GM13976 (cell line): ENCODE measurements around the gene WLS.

Source experiments
- DNase-seq: peaks from one replicate; pipeline ENCODE4 v3.0.0; 2012; ENCODE audit warnings: low spot score
- in situ Hi-C: fragments of 300-500 bp; cut with MboI; formaldehyde crosslinking; loops from one replicate; pipeline ENCODE4 v1.12.0; 2022; ENCODE audit warnings: low sequenced_read_pairs, mixed read lengths, inconsistent platforms; ENCODE audit not compliant: unreplicated experiment
- TF ChIP-seq, protein P1 (sequence below): IDR thresholded peaks from 2 replicates; pipeline ENCODE4 v1.5.1; 2012; ENCODE audit warnings: borderline replicate concordance, mild to moderate bottlenecking; ENCODE audit not compliant: insufficient read depth; ENCODE audit errors: extremely low read depth, missing control alignments, control extremely low read depth

The WLS gene

DNA sequence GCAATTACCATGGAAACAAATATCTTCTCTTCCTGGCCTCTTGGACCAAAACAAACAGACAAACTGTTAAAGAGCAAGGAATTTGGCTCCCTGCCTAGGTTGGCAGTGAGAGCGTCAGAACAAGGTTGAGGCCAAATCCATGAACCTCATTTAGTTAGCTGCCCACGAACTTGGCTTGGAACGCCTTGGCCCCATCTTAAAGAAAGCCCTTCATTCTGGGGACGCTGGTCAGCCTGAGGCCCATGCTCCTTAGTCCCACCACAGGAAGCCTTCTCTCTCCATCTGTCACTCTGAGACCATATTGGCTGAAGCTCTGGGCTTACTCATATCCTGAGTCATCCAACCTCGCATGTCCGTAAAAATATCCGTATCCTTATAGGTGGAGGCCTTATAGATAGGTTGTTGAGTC is 119.5 kb downstream of the WLS start:
- in situ Hi-C loops, result loop anchor here (25.0 kb wide), 1 partner anchor 1624 kb away; no protein-coding TSS in a partner anchor
- TF ChIP-seq, protein P1, sequence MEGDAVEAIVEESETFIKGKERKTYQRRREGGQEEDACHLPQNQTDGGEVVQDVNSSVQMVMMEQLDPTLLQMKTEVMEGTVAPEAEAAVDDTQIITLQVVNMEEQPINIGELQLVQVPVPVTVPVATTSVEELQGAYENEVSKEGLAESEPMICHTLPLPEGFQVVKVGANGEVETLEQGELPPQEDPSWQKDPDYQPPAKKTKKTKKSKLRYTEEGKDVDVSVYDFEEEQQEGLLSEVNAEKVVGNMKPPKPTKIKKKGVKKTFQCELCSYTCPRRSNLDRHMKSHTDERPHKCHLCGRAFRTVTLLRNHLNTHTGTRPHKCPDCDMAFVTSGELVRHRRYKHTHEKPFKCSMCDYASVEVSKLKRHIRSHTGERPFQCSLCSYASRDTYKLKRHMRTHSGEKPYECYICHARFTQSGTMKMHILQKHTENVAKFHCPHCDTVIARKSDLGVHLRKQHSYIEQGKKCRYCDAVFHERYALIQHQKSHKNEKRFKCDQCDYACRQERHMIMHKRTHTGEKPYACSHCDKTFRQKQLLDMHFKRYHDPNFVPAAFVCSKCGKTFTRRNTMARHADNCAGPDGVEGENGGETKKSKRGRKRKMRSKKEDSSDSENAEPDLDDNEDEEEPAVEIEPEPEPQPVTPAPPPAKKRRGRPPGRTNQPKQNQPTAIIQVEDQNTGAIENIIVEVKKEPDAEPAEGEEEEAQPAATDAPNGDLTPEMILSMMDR, result no peak
- DNase-seq, result no peak

DNA sequence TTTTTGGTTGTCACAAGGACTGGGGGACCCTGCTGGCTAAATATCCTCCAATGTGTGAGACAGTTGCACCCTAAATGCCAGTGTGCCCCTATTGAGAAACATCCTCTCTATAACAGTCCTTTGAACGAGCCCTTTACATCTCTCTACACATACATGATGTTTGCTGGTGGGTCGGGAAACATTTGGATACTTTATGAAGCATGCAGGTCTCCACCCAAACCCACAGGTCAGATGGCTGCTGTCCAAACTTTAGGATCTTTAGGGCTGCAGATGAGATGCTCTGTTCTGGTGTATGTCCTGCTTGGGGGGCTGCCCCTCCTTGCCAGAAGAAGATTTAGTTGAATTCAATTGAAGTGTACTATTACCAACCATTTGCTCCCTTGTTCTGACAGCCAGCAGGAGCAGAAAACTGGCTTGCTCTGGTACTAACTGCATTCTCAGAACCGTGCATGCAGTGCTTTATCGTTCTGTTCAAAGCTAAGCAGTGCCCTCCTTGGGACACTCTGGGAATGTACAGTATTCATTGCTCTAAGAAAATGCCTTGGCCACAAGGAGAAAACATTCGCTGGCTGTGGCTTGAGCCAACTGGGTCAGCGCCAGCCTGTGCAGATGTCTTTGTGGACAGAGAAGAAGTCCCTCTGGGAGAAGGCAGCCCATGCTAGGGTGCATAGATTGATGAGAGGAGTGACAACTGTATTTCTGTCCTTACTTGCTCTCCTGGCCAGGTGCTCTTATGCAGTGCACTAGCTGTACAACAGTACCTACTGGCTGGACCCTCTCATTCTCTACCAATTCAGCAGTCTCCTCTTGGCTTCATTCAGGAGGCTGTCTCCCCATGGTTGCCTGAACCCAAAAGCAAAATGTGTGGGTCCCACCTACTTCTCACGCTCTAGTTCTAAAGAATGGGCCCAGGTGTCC is 120.5 kb downstream of the WLS start:
- TF ChIP-seq, protein P1, result no peak
- no peak for DNase-seq
- in situ Hi-C loops, result loop anchor here (25.0 kb wide), 1 partner anchor 1626 kb away; no protein-coding TSS in a partner anchor

DNA sequence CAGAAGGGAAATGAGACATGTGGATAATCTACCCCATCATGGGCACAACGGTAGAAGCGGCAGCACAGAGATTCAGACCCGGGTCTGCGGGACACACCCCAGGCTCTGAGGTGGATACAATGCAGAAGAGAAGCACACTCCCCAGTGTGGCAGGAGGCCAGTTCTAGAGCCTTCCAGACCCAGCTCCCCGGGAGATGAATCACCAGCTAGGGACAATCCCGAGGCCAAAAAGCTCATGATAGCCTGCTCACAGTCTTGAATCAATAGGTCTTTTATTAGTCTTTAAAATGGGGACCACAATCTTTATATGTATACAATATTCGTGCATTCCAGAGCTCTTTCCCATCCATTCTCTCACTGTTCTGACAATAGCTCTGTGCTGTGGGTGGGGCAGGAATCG is 124.6 kb downstream of the WLS start:
- TF ChIP-seq, protein P1, result no peak
- in situ Hi-C loops, result loop anchor here (25.0 kb wide), 1 partner anchor 1630 kb away; no protein-coding TSS in a partner anchor
- no peak for DNase-seq

DNA sequence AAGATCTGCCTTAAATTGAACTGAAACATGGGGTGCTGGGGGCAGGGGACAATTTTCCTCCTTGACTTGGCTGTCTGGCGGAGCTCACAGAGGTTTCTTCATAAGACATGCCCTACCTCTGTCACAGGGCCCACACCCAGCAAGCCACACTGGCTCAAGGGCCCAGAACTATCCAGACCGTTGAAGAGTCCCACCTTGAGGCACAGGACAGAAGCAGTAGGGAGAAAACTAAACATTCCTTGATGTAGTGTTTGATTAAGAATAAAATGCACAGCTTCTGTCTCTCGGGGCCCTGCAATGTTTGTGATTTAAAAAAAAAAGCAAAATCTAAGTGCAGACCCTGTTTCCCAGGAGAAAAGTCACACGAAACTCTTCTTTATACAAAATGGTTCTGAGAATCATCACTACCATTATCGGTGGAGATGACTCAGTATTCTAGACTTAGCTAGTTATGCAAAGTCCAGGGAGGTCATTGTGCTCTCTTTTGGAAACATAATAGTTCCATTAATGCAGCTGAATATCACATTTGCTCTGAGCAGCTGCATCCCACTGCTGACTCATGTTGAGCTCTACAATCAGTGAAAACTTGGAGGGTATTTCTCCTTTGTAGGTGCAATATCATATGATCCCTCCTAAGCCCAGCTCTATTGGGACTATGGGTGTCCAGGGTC is 128.3 kb downstream of the WLS start:
- TF ChIP-seq, protein P1, result no peak
- in situ Hi-C loops, result loop anchor here (25.0 kb wide), 1 partner anchor 1633 kb away; no protein-coding TSS in a partner anchor

DNA sequence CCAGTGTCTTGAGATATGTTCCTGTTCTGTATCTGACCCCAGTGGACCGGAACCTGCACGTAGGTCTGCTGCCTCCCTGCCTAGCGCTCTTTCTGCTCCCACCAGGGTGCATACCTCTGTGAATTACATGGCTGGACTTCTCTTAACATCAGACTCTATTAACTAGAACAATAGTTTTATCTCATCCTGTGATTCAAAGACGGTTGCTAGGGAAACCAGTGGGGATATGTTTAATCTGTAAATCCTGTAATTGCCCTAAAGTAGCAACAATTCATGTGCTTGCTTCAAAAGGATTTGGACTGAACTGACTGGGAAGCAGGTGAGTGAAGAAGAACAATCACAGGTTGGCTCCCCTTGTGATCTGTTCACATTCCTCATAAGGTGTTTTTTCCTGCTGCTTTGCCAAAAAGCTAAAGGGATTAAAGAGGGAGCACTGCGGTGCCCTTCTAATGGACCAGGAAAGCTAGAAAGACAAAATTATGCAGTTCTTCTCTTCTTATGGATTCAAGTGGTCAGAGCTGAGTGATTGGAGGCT is 129.2 kb downstream of the WLS start:
- in situ Hi-C loops, result loop anchor here (25.0 kb wide), 1 partner anchor 1634 kb away; no protein-coding TSS in a partner anchor
- TF ChIP-seq, protein P1, result no peak
- no peak for DNase-seq

More for the DNA sequence above, 128.3 kb downstream of the WLS start:
- DNase-seq, result no peak

DNA sequence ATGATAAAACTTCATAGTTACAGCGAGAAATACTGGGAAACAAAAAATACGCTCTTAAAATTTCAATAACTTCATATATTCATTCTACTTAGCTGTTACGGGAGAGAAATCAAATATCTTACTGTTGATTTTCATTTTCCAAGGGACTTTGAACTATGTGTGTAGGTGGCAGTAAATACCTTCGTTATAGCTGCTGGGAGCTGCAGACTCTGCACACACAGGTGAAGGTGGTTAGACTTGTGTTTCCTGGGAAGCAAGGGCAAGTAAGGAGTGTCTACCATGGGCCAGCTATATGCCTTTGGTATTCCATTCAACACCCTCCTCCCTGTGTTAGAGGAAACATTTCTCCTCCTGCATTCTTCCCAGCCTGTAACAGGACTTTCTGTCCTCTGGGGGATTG is 130.5 kb downstream of the WLS start:
- TF ChIP-seq, protein P1, result no peak

More for the DNA sequence above, 130.5 kb downstream of the WLS start:
- no peak for DNase-seq
- in situ Hi-C loops, result loop anchor here (25.0 kb wide), 1 partner anchor 1635 kb away; no protein-coding TSS in a partner anchor
